OCI-LY7 (cell line): ENCODE measurements around the gene PTPMT1.

Source experiments
- CTCF ChIP-seq: fragments of 200-600 bp; sonication (generic); conservative IDR thresholded peaks from 2 replicates; pipeline ENCODE4 v1.5.1; 2014; ENCODE audit warnings: mild to moderate bottlenecking, antibody characterized with exemption, low read length, moderate library complexity, mixed read lengths
- EZH2phosphoT487 ChIP-seq: fragments of 200-600 bp; sonication (generic); IDR thresholded peaks from 2 replicates; pipeline ENCODE4 v1.6.1; 2018; ENCODE audit warnings: low read depth, borderline replicate concordance, mild to moderate bottlenecking, mixed run types, antibody characterized with exemption, low read length, moderate library complexity, mixed read lengths

- TF ChIP-seq CTCF, result no peak
- TF ChIP-seq EZH2phosphoT487, result no peak
Observed at GRCh38 chr11:47599902-47600301, 34.5 kb downstream of the PTPMT1 start.
